Endodermal cell (in vitro differentiated cells): Measurements from ENCODE around the gene FDPS. TPM values are rescaled to one million over a fixed set of nuclear protein-coding genes. Genes with fewer than 3 reads are reported as not detected.

Experiments used
- DNase-seq: peaks from one replicate; pipeline ENCODE4 v3.0.0-alpha.2; 2017
- H3K27ac ChIP-seq: 2 replicates; pipeline ENCODE4 v1.5.1; 2013; ENCODE audit warnings: mild to moderate bottlenecking, low read depth, low read length, moderate library complexity
- H3K27me3 ChIP-seq: 2 replicates; pipeline ENCODE4 v1.6.1; 2013; ENCODE audit warnings: mild to moderate bottlenecking, low read length, moderate library complexity; ENCODE audit not compliant: insufficient read depth, control insufficient read depth, poor library complexity, severe bottlenecking
- H3K36me3 ChIP-seq: 2 replicates; pipeline ENCODE4 v1.7.0; 2013; ENCODE audit warnings: mild to moderate bottlenecking, low read length, moderate library complexity; ENCODE audit not compliant: control insufficient read depth, insufficient read depth
- H3K4me1 ChIP-seq: one replicate; pipeline ENCODE4 v1.7.0; 2013; ENCODE audit warnings: low read length; ENCODE audit not compliant: control insufficient read depth, insufficient read depth
- H3K4me3 ChIP-seq: 2 replicates; pipeline ENCODE4 v1.5.1; 2013; ENCODE audit warnings: mild to moderate bottlenecking, low read length, moderate library complexity
- H3K9ac ChIP-seq: 2 replicates; pipeline ENCODE4 v1.6.1; 2013; ENCODE audit warnings: mild to moderate bottlenecking, low read length, moderate library complexity; ENCODE audit not compliant: poor library complexity, severe bottlenecking; ENCODE audit errors: extremely low read depth
- H3K9me3 ChIP-seq: 2 replicates; pipeline ENCODE4 v1.6.1; 2013; ENCODE audit warnings: mild to moderate bottlenecking, low read length, moderate library complexity; ENCODE audit not compliant: control insufficient read depth
- H3K27ac Mint-ChIP-seq: 2 replicates; pipeline ENCODE4 v1.8.0; 2020; ENCODE audit warnings: mixed read lengths
- H3K27me3 Mint-ChIP-seq: 2 replicates; pipeline ENCODE4 v1.8.0; 2021; ENCODE audit warnings: mild to moderate bottlenecking, mixed read lengths; ENCODE audit not compliant: insufficient read depth
- H3K36me3 Mint-ChIP-seq: 2 replicates; pipeline ENCODE4 v1.8.0; 2020; ENCODE audit warnings: low read depth, mixed read lengths
- H3K4me1 Mint-ChIP-seq: 2 replicates; pipeline ENCODE4 v1.8.0; 2020; ENCODE audit warnings: mixed read lengths
- H3K4me3 Mint-ChIP-seq: 2 replicates; pipeline ENCODE4 v1.8.0; 2020; ENCODE audit warnings: mild to moderate bottlenecking, moderate library complexity, mixed read lengths
- H3K9me3 Mint-ChIP-seq: 2 replicates; pipeline ENCODE4 v1.8.0; 2020; ENCODE audit warnings: mild to moderate bottlenecking, mixed read lengths
- WGBS, 2 experiments: methylation state at CpG; one replicate each; pipeline versions ENCODE4 v1.1.5 to v1.1.7; 2013; ENCODE audit warnings: missing lambda C conversion rate in 2 of 2, mixed read lengths in 1 of 2; ENCODE audit not compliant: insufficient coverage in 1 of 2, insufficient read length in 1 of 2; 5-methylcytosine and 5-hydroxymethylcytosine counted together
- total RNA-seq, 2 donors: library from RNA; stranded (reverse); fragmentation: NEBNext Ultra II Directional in 1 of 2; extraction: Animal tissue kit (Norgen Biotek cat#: 25700) in 1 of 2; gene quantifications; 2 replicates in 1 of 2; 3 replicates in 1 of 2; pipeline ENCODE4 v1.2.1, GENCODE V29; 2021
- TF ChIP-seq, protein P1 (sequence below): fragments of 200-600 bp; sonication (generic); conservative IDR thresholded peaks from 2 replicates; pipeline ENCODE4 v1.5.0; 2021; ENCODE audit warnings: antibody characterized with exemption, mild to moderate bottlenecking

The FDPS gene
- total RNA-seq, 2 donors from 2014 or later: 247 to 250 TPM

DNA sequence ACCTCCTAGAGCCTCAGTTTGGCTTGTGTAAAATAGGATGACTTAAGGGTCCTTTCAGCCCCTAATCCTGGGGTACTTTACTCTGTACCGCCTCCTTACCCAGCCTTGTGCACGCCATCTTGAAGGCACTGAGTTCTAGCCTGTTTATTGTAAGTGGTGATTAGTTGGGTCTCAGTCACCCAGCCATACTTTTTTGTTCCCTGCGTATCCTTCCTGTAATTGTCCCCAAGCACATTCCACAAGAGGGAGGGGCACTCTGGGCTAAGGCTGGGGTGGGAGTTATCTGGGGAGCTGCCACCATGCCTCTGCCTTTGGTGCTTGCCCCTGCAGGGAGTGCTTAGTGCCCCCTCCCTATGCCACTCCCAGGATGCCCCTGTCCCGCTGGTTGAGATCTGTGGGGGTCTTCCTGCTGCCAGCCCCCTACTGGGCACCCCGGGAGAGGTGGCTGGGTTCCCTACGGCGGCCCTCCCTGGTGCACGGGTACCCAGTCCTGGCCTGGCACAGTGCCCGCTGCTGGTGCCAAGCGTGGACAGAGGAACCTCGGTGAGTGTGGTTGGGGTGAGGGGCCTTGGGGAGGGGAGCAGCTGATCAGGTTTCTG lies 856 bp downstream of the FDPS start:
- Histone ChIP-seq H3K27ac (peak overlapping the region; percentile 80), H3K4me1 (peaks cover 4% of the 10 kb centered on the region), H3K36me3 (peaks cover 31% of the 10 kb centered on the region), H3K9ac (peak overlapping the region; percentile 92), H3K9me3 (no peaks in the 10 kb centered on the region), H3K27me3 (no peaks in the 10 kb centered on the region), H3K4me3 (peak overlapping the region; percentile 99)
- no peak for DNase-seq
- H3K27ac Mint-ChIP-seq: peak overlapping the region; percentile 98
- no peaks in the 10 kb centered on the region for H3K27me3 Mint-ChIP-seq
- H3K4me1 Mint-ChIP-seq: peaks cover 6% of the 10 kb centered on the region
- H3K4me3 Mint-ChIP-seq: peak overlapping the region; percentile 95
- peaks cover 35% of the 10 kb centered on the region for H3K36me3 Mint-ChIP-seq
- TF ChIP-seq, protein P1, sequence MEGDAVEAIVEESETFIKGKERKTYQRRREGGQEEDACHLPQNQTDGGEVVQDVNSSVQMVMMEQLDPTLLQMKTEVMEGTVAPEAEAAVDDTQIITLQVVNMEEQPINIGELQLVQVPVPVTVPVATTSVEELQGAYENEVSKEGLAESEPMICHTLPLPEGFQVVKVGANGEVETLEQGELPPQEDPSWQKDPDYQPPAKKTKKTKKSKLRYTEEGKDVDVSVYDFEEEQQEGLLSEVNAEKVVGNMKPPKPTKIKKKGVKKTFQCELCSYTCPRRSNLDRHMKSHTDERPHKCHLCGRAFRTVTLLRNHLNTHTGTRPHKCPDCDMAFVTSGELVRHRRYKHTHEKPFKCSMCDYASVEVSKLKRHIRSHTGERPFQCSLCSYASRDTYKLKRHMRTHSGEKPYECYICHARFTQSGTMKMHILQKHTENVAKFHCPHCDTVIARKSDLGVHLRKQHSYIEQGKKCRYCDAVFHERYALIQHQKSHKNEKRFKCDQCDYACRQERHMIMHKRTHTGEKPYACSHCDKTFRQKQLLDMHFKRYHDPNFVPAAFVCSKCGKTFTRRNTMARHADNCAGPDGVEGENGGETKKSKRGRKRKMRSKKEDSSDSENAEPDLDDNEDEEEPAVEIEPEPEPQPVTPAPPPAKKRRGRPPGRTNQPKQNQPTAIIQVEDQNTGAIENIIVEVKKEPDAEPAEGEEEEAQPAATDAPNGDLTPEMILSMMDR: no peak
- H3K9me3 Mint-ChIP-seq: no peaks in the 10 kb centered on the region
- 55 to 58% methylated on average over 4 to 11 of the region's 11 CpGs for WGBS, 2 experiments

DNA sequence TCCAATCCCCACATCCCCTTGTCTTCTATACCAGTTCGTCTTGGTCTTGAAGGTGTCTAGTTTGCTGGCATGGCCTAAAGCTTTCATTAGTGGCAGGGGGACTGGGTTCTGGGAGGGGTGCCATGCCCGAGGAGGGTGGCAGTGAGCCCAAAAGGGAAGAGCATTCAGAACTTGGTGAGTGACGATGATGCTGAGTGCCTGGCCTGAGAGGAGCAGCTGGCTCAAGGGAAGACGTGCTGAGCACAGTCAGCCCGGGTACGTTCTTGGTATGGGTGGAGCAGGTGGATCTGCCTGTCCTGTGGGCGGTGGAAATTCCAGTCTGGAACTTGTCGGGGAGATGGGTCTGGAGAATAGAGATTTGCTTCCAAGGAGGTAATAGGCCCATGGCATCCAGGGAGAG lies 4.6 kb downstream of the FDPS start:
- H3K9me3 ChIP-seq: no peaks in the 10 kb centered on the region
- no peaks in the 10 kb centered on the region for H3K27me3 Mint-ChIP-seq
- TF ChIP-seq, protein P1: no peak
- H3K4me3 Mint-ChIP-seq: no peak overlapping the region
- no peaks in the 10 kb centered on the region for H3K9me3 Mint-ChIP-seq
- H3K4me3 ChIP-seq: no peak overlapping the region
- peaks cover 4% of the 10 kb centered on the region for H3K4me1 Mint-ChIP-seq
- no peak overlapping the region for H3K27ac Mint-ChIP-seq
- peaks cover 55% of the 10 kb centered on the region for H3K36me3 Mint-ChIP-seq
- H3K36me3 ChIP-seq: peaks cover 52% of the 10 kb centered on the region
- DNase-seq: peak; percentile 32
- no peak overlapping the region for H3K27ac ChIP-seq
- peaks cover 4% of the 10 kb centered on the region for H3K4me1 ChIP-seq
- H3K9ac ChIP-seq: no peak overlapping the region
- H3K27me3 ChIP-seq: no peaks in the 10 kb centered on the region
- 92 to 94% methylated on average over 8 of the region's 8 CpGs for WGBS, 2 experiments

DNA sequence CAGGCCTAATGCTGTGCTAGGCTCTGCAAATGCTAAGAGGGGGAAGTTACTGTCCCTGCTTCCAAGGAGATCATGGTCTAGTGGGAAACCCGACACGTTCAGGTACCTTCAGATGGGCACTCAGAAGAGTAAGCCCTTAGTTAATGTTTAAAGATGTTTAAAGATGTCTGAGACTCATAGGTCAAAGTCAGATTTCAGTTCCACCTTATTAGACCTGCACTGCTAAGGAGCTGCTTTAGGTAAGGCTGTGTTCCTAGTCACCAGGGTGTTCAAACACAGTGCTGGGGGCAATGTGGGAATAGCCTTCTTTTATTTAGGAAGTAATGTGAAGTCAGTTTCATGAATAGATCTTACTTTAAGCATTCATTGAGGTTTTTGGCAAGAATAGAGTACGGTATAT lies 8.3 kb downstream of the FDPS start:
- Histone ChIP-seq H3K9me3 (no peaks in the 10 kb centered on the region), H3K9ac (no peak overlapping the region), H3K36me3 (peaks cover 64% of the 10 kb centered on the region), H3K4me1 (peaks cover 1% of the 10 kb centered on the region), H3K27me3 (no peaks in the 10 kb centered on the region), H3K27ac (no peak overlapping the region), H3K4me3 (no peak overlapping the region)
- no peak for DNase-seq
- Mint-ChIP-seq H3K4me1 (peaks cover 16% of the 10 kb centered on the region), H3K9me3 (no peaks in the 10 kb centered on the region), H3K27me3 (peaks cover 7% of the 10 kb centered on the region), H3K36me3 (peaks cover 49% of the 10 kb centered on the region), H3K4me3 (no peak overlapping the region), H3K27ac (no peak overlapping the region)
- WGBS, 2 experiments: 96 to 97% methylated on average over 3 of the region's 3 CpGs
- TF ChIP-seq, protein P1: no peak
